HepG2 (cell line): ENCODE results near the gene TPPP3. TPM values are rescaled to one million over a fixed set of nuclear protein-coding genes. Genes with fewer than 3 reads are reported as not detected.

Experiments
- ATAC-seq: fragments of 200-7000 bp; cut with Tn5 transposase; 3 replicates; pipeline ENCODE4 v1.9.1; 2020; ENCODE audit warnings: mild to moderate bottlenecking, moderate library complexity
- BruUV-seq: library from RNA; stranded (reverse); fragments of 400-500 nt; replicated peaks from 2 replicates; lab custom pipeline; 2021; lab: Mats Ljungman, UMichigan
- CTCF ChIA-PET: fragments of 300-600 bp; formaldehyde crosslinking; extraction: SDS; loops from one replicate; lab custom pipeline; 2021; ENCODE audit warnings: low total read pairs, inconsistent platforms, low intra/inter-chr PET ratio; lab: Yijun Ruan, JAX
- POLR2A ChIA-PET: fragments of 350-600 bp; sonication (Branson Sonifier 250); formaldehyde crosslinking; loops from one replicate; lab custom pipeline; 2020; ENCODE audit warnings: antibody characterized with exemption, inconsistent platforms; lab: Yijun Ruan, JAX
- DNase-seq: peaks from one replicate; pipeline ENCODE4 v3.0.0-alpha.2; 2015; ENCODE audit warnings: low spot score
- FAIRE-seq: peaks from 3 replicates; lab custom pipeline; 2011; peaks lifted over from hg19 to GRCh38; lab: Jason Lieb, UNC
- H2AFZ ChIP-seq: one replicate; pipeline ENCODE4 v1.6.1; 2011; ENCODE audit warnings: low read length, inconsistent platforms
- H3K27ac ChIP-seq: fragments of 300-600 bp; 3 replicates; pipeline ENCODE4 v1.8.0; 2011; ENCODE audit warnings: mixed run types, mild to moderate bottlenecking, mixed read lengths, low read length, inconsistent platforms; ENCODE audit not compliant: insufficient read depth; ENCODE audit errors: extremely low read length
- H3K27me3 ChIP-seq, 2 experiments: fragments of 200-600 bp in 1 of 2; 2 replicates in 1 of 2; 3 replicates in 1 of 2; pipeline versions ENCODE4 v1.6.0 to v1.8.0; 2011; ENCODE audit warnings: low read length in 2 of 2, mild to moderate bottlenecking in 2 of 2, moderate library complexity in 2 of 2, inconsistent platforms in 1 of 2; ENCODE audit not compliant: insufficient read depth in 2 of 2, control insufficient read depth in 1 of 2
- H3K36me3 ChIP-seq, 2 experiments: fragments of 200-600 bp in 1 of 2; replicated peaks in 1 of 2; 2 replicates in 1 of 2; 3 replicates in 1 of 2; pipeline versions ENCODE4 v1.5.1 to v1.8.0; 2011; ENCODE audit warnings: low read length in 2 of 2, inconsistent platforms in 1 of 2; ENCODE audit not compliant: insufficient read depth in 2 of 2, control insufficient read depth in 1 of 2
- H3K4me1 ChIP-seq: 2 replicates; pipeline ENCODE4 v1.5.1; 2012; ENCODE audit warnings: low read length, inconsistent platforms; ENCODE audit not compliant: insufficient read depth
- H3K4me2 ChIP-seq: 2 replicates; pipeline ENCODE4 v1.6.0; 2011; ENCODE audit warnings: low read depth, low read length, inconsistent platforms
- H3K4me3 ChIP-seq, 3 experiments: fragments of 200-600 bp in 1 of 3; sonication (generic), shearing (Covaris generic) in 1 of 3; replicated peaks in 1 of 3; 2 replicates each; pipeline ENCODE4 v1.5.1; 2011 to 2016; ENCODE audit warnings: low read length in 3 of 3, inconsistent platforms in 2 of 3, low read depth in 2 of 3, mild to moderate bottlenecking in 2 of 3, control low read depth in 1 of 3, mixed read lengths in 1 of 3; ENCODE audit not compliant: insufficient read depth in 1 of 3
- H3K79me2 ChIP-seq: one replicate; pipeline ENCODE4 v1.6.1; 2011; ENCODE audit warnings: low read length, inconsistent platforms; ENCODE audit not compliant: insufficient read depth
- H3K9ac ChIP-seq: 2 replicates; pipeline ENCODE4 v1.6.0; 2011; ENCODE audit warnings: mild to moderate bottlenecking, low read depth, low read length, inconsistent platforms; ENCODE audit not compliant: insufficient read depth
- H3K9me3 ChIP-seq: 2 replicates; pipeline ENCODE4 v1.5.1; 2012; ENCODE audit warnings: mild to moderate bottlenecking, low read length
- H4K20me1 ChIP-seq: 2 replicates; pipeline ENCODE4 v1.6.0; 2011; ENCODE audit warnings: inconsistent platforms, mild to moderate bottlenecking, low read length, moderate library complexity; ENCODE audit not compliant: insufficient read depth
- ATF7 ChIP-seq, 2 experiments: fragments of 450-650 bp in 1 of 2; sonication (generic) in 1 of 2; formaldehyde crosslinking in 1 of 2; IDR thresholded peaks; 2 replicates each; pipeline versions ENCODE4 v1.4.0 to v1.6.1; 2016 to 2020; ENCODE audit warnings: antibody characterized with exemption in 1 of 2, mild to moderate bottlenecking in 1 of 2, missing genetic modification reagents in 1 of 2
- CREB1 ChIP-seq, 2 experiments: fragments of 450-650 bp in 1 of 2; IDR thresholded peaks; 2 replicates each; pipeline ENCODE4 v1.6.1; 2016 to 2017; ENCODE audit warnings: control low read depth in 1 of 2, mild to moderate bottlenecking in 1 of 2, missing compliant biosample characterization in 1 of 2, missing genetic modification characterization in 1 of 2
- IKZF4 ChIP-seq: sonication (generic); formaldehyde crosslinking; IDR thresholded peaks from 2 replicates; pipeline ENCODE4 v1.5.1; 2020; ENCODE audit warnings: borderline replicate concordance, mild to moderate bottlenecking, low read depth, missing genetic modification reagents; ENCODE audit errors: not compliant biosample characterization
- RFX3 ChIP-seq: IDR thresholded peaks from 2 replicates; pipeline ENCODE4 v1.6.1; 2016; ENCODE audit warnings: missing biosample characterization, missing genetic modification reagents
- RFXANK ChIP-seq: IDR thresholded peaks from 2 replicates; pipeline ENCODE4 v1.6.1; 2016
- SRSF1 ChIP-seq: fragments of 200-400 bp; formaldehyde crosslinking; optimal IDR thresholded peaks from 2 replicates; pipeline ENCODE3; 2017; ENCODE audit warnings: mild to moderate bottlenecking, low read depth, low read length, moderate library complexity
- ZNF552 ChIP-seq: sonication (generic); formaldehyde crosslinking; IDR thresholded peaks from 2 replicates; pipeline ENCODE4 v1.9.0; 2022; ENCODE audit warnings: missing genetic modification reagents, mild to moderate bottlenecking, borderline replicate concordance
- WGBS: methylation state at CpG from one replicate; pipeline ENCODE4 v1.1.6; 2017; ENCODE audit warnings: low lambda C conversion rate; 5-methylcytosine and 5-hydroxymethylcytosine counted together
- in situ Hi-C: cut with HindIII; loops from 2 replicates; pipeline ENCODE4 v1.10.0; 2017; ENCODE audit warnings: low pct_unique_long_range_greater_than_20kb; ENCODE audit not compliant: extremely low pct_ligation_motif_present
- intact Hi-C: fragments of 100-400 bp; cut with micrococcal nuclease; formaldehyde crosslinking; loops from one replicate; pipeline ENCODE4 v1.10.0; 2022; ENCODE audit not compliant: unreplicated experiment
- polyA plus RNA-seq, 8 experiments: library from polyadenylated mRNA; depleted of rRNA in 3 of 8; stranded (reverse) in 7 of 8; unstranded in 1 of 8; fragments of >200 nt; fragmentation: Illumina TruSeq in 4 of 8; extraction: Trizol in 4 of 8; gene quantifications; 2 replicates each; pipeline versions ENCODE4 v1.2.1 to v1.2.3, GENCODE V29; 2011 to 2016; ENCODE audit warnings: low read depth in 4 of 8, missing spikeins in 1 of 8, mixed read lengths in 1 of 8; ENCODE audit not compliant: insufficient read depth in 1 of 8
- total RNA-seq, 5 experiments: library from RNA; depleted of rRNA; stranded (reverse); fragments of >200 nt; fragmentation: Illumina TruSeq; extraction: Trizol; gene quantifications; 2 replicates each; pipeline ENCODE4 v1.2.3, GENCODE V29; 2016; ENCODE audit warnings: low read depth in 1 of 5

TPPP3 gene
- total and polyA plus RNA-seq, 2 of the 13 experiments (the other 11 are each of a cell fraction or from before 2014, with no cell fraction given), result 0.16 to 0.44 TPM

- 58% methylated on average over 3 of the region's 3 CpGs for WGBS
- intact Hi-C loops (no loop called here), in situ Hi-C loops (no loop called here)
- peaks cover 26% of the 10 kb centered on the region for H3K4me1 ChIP-seq
- H3K4me2 ChIP-seq, result no peak overlapping the region
- H3K4me3 ChIP-seq, result no peak overlapping the region
- DNase-seq (no peak), ATAC-seq (0 out of 3 replicates have a peak, but pooled peaks have one; percentile 10), FAIRE-seq (no peak)
- H3K79me2 ChIP-seq, result no peaks in the 10 kb centered on the region
- POLR2A ChIA-PET, result no interaction called here
- H2AFZ ChIP-seq, result no peak overlapping the region
- CTCF ChIA-PET, result no interaction called here
- no peak overlapping the region for H3K27ac ChIP-seq
- no peak overlapping the region for H3K9ac ChIP-seq
- H3K9me3 ChIP-seq, result no peaks in the 10 kb centered on the region
- H3K27me3 ChIP-seq, result peaks cover 3 to 30% of the 10 kb centered on the region in 2 experiments
- TF ChIP-seq IKZF4 (no peak), RFX3 (no peak), RFXANK (CRISPR knock-in tag) (no peak), ZNF552 (no peak)
- H3K36me3 ChIP-seq, result no peaks in the 10 kb centered on the region
- no TSS peak for BruUV-seq
- no peaks in the 10 kb centered on the region for H4K20me1 ChIP-seq
These were observed 26.6 kb upstream of the TPPP3 start for GRCh38 chr16:67419931-67420330.

GRCh38 chr16:67419502-67419901 lies 26.2 kb upstream of the TPPP3 start:
- Histone ChIP-seq H3K27ac (no peak overlapping the region), H3K36me3 (no peaks in the 10 kb centered on the region), H3K4me1 (peaks cover 21% of the 10 kb centered on the region), H2AFZ (no peak overlapping the region), H3K9ac (no peak overlapping the region), H3K27me3 (peaks cover 3 to 26% of the 10 kb centered on the region in 2 experiments; a peak in 4 of 5 replicates), H4K20me1 (no peaks in the 10 kb centered on the region), H3K79me2 (no peaks in the 10 kb centered on the region), H3K4me3 (no peak overlapping the region), H3K9me3 (no peaks in the 10 kb centered on the region), H3K4me2 (no peak overlapping the region)
- ChIA-PET CTCF (no interaction called here), POLR2A (no interaction called here)
- DNase-seq, result no peak
- TF ChIP-seq CREB1 (IDR thresholded peaks at IDR 0.05) (0 out of 2 replicates have a peak, but pooled peaks have one; percentile 10), CREB1 (CRISPR knock-in tag; IDR thresholded peaks at IDR 0.05) (no peak), ATF7 (IDR thresholded peaks at IDR 0.05) (peak; percentile 80), ATF7 (CRISPR knock-in tag; IDR thresholded peaks at IDR 0.05) (no peak), SRSF1 (no peak)
- no TSS peak for BruUV-seq
- no peak for FAIRE-seq
- in situ Hi-C loops, result no loop called here
- no peak for ATAC-seq
- intact Hi-C loops, result no loop called here
- 65% methylated on average over 3 of the region's 3 CpGs for WGBS
